SK-N-SH (cell line): ENCODE results near the gene OR10A5.

Source experiments
- CHD2 ChIP-seq: fragments of 150-350 bp; IDR thresholded peaks from 2 replicates; pipeline ENCODE4 v1.6.1; 2018; ENCODE audit warnings: low read length; ENCODE audit not compliant: partially characterized antibody
- CTCF ChIP-seq: fragments of 200-600 bp; sonication (generic); IDR thresholded peaks from 2 replicates; pipeline ENCODE4 v1.6.1; 2017; ENCODE audit warnings: antibody characterized with exemption, mild to moderate bottlenecking, moderate library complexity
- POLR2AphosphoS5 ChIP-seq: IDR thresholded peaks from 2 replicates; pipeline ENCODE4 v1.6.1; 2012; ENCODE audit warnings: low read depth, low read length
- TF ChIP-seq, protein P1 (sequence below): fragments of 150-350 bp; IDR thresholded peaks from 2 replicates; pipeline ENCODE4 v1.6.1; 2016; ENCODE audit warnings: mild to moderate bottlenecking, low read depth, low read length

GRCh38 chr11:6841694-6842093, 3.8 kb upstream of the OR10A5 start:
- TF ChIP-seq CTCF (no peak), CHD2 (no peak), POLR2AphosphoS5 (no peak)
- TF ChIP-seq, protein P1, sequence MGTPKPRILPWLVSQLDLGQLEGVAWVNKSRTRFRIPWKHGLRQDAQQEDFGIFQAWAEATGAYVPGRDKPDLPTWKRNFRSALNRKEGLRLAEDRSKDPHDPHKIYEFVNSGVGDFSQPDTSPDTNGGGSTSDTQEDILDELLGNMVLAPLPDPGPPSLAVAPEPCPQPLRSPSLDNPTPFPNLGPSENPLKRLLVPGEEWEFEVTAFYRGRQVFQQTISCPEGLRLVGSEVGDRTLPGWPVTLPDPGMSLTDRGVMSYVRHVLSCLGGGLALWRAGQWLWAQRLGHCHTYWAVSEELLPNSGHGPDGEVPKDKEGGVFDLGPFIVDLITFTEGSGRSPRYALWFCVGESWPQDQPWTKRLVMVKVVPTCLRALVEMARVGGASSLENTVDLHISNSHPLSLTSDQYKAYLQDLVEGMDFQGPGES, result no peak
